Measurements from ENCODE around the gene HLA-DQA2. TPM values are rescaled to one million over a fixed set of nuclear protein-coding genes. Genes with fewer than 3 reads are reported as not detected.

Gene HLA-DQA2
- total RNA-seq, 1 donor from 2014 or later, result not detected

DNA sequence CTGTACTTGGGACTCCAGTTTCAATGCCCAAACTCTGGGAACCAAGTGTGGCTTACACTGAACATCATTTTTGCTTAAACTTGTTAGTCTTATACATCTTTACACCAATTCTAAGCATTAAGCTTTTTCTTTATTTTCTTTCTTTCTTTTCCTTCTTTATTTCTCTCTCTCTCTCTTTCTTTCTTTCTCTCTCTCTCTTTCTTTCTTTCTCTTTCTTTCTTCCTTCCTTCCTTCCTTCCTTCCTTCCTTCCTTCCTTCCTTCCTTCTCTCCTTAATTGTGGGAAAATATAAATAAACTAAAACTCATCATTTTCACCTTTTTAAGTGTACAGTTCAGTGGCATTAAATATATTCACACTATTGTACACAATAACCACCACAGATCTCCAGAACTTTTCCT is 31.6 kb upstream of the HLA-DQA2 start:
- Mint-ChIP-seq H3K36me3 (ENCODE audit: low read depth) (no peaks in the 10 kb centered on the region), H3K4me1 (ENCODE audit: low read depth) (no peaks in the 10 kb centered on the region), H3K4me3 (ENCODE audit: unreplicated experiment) (no peak overlapping the region), H3K9me3 (ENCODE audit: low read depth) (no peaks in the 10 kb centered on the region), H3K27ac (ENCODE audit: unreplicated experiment) (no peak overlapping the region), H3K27me3 (ENCODE audit: low read depth) (peaks cover 19% of the 10 kb centered on the region)
- TF ChIP-seq CTCF (IDR thresholded peaks at IDR 0.05), result no peak
- DNase-seq (ENCODE audit: low spot score), result no peak

DNA sequence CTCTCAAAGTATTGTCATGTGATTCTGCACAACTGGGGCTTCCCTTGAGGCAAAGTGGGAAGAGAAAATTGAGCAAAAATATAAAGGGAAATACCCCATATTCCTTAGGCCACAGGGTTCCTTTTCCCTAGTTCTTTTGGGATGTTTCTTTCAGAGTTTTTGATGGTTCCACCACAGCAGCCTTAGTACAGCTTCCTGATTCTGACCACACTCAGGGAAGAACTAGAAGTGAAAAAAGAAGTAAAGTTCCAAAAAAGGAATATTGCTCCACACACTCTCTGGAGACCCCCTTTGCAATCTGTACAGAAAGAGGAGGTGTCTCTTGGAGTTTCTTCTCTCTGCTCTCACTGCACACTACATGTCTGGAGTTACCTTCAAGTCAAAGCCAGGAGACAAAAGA is 27.9 kb upstream of the HLA-DQA2 start:
- Mint-ChIP-seq H3K4me1 (ENCODE audit: low read depth) (no peaks in the 10 kb centered on the region), H3K27me3 (ENCODE audit: low read depth) (peaks cover 32% of the 10 kb centered on the region), H3K27ac (ENCODE audit: unreplicated experiment) (no peak overlapping the region), H3K4me3 (ENCODE audit: unreplicated experiment) (no peak overlapping the region), H3K9me3 (ENCODE audit: low read depth) (no peaks in the 10 kb centered on the region), H3K36me3 (ENCODE audit: low read depth) (no peaks in the 10 kb centered on the region)
- no peak for TF ChIP-seq CTCF (IDR thresholded peaks at IDR 0.05)
- DNase-seq (ENCODE audit: low spot score), result no peak

- no peaks in the 10 kb centered on the region for H3K9me3 Mint-ChIP-seq (ENCODE audit: low read depth)
- H3K27ac Mint-ChIP-seq (ENCODE audit: unreplicated experiment), result no peak overlapping the region
- H3K36me3 Mint-ChIP-seq (ENCODE audit: low read depth), result no peaks in the 10 kb centered on the region
- H3K4me3 Mint-ChIP-seq (ENCODE audit: unreplicated experiment), result no peak overlapping the region
- DNase-seq (ENCODE audit: low spot score), result no peak
- peaks cover 29% of the 10 kb centered on the region for H3K27me3 Mint-ChIP-seq (ENCODE audit: low read depth)
- no peak for TF ChIP-seq CTCF (IDR thresholded peaks at IDR 0.05)
- no peaks in the 10 kb centered on the region for H3K4me1 Mint-ChIP-seq (ENCODE audit: low read depth)
Observed at GRCh38 chr6:32716396-32716795, 24.8 kb upstream of the HLA-DQA2 start.

- TF ChIP-seq CTCF (IDR thresholded peaks at IDR 0.05), result no peak
- no peak overlapping the region for H3K4me3 Mint-ChIP-seq (ENCODE audit: unreplicated experiment)
- no peaks in the 10 kb centered on the region for H3K9me3 Mint-ChIP-seq (ENCODE audit: low read depth)
- no peaks in the 10 kb centered on the region for H3K4me1 Mint-ChIP-seq (ENCODE audit: low read depth)
- no peak overlapping the region for H3K27ac Mint-ChIP-seq (ENCODE audit: unreplicated experiment)
- DNase-seq (ENCODE audit: low spot score), result no peak
- H3K36me3 Mint-ChIP-seq (ENCODE audit: low read depth), result no peaks in the 10 kb centered on the region
- peaks cover 26% of the 10 kb centered on the region for H3K27me3 Mint-ChIP-seq (ENCODE audit: low read depth)
Observed at GRCh38 chr6:32718879-32719278, 22.3 kb upstream of the HLA-DQA2 start.

DNA sequence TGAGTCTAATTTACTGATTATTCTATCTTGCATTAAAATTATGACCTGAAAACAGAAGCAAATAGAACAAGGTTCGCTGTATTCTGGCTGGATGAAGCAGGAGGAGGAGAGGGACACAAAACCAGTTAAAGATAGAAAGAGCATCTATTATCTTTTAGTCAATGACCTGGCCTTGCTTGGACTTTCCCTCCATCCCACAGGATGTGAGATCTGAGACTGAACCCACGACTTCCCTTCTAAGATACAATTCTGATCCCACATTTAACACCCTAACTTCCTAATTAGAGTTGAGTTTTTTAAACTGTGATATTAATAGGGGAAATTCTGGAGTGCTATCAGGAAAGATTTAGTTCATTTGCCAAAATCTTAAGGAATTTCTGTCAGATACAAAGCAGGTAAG is 3.1 kb upstream of the HLA-DQA2 start:
- Mint-ChIP-seq H3K27me3 (ENCODE audit: low read depth) (peaks cover 27% of the 10 kb centered on the region), H3K4me3 (ENCODE audit: unreplicated experiment) (no peak overlapping the region), H3K27ac (ENCODE audit: unreplicated experiment) (no peak overlapping the region), H3K4me1 (ENCODE audit: low read depth) (no peaks in the 10 kb centered on the region), H3K36me3 (ENCODE audit: low read depth) (no peaks in the 10 kb centered on the region), H3K9me3 (ENCODE audit: low read depth) (no peaks in the 10 kb centered on the region)
- TF ChIP-seq CTCF (IDR thresholded peaks at IDR 0.05), result no peak
- DNase-seq (ENCODE audit: low spot score), result no peak
